Mesenchymal stem cell (in vitro differentiated cells and primary cell): ENCODE measurements around the gene GP1BB.

Experiments
- DNase-seq: peaks from one replicate; pipeline ENCODE4 v3.0.0-alpha.2; 2013
- H2AFZ ChIP-seq: one replicate; pipeline ENCODE4 v1.6.1; 2013; ENCODE audit warnings: low read depth, mild to moderate bottlenecking, control low read depth, inconsistent platforms, low read length, moderate library complexity
- H2AK5ac ChIP-seq: 2 replicates; pipeline ENCODE4 v1.6.1; 2013; ENCODE audit warnings: low read length, moderate library complexity, mild to moderate bottlenecking, inconsistent platforms; ENCODE audit not compliant: severe bottlenecking
- H2BK120ac ChIP-seq: one replicate; pipeline ENCODE4 v1.6.1; 2013; ENCODE audit warnings: low read depth, mild to moderate bottlenecking, inconsistent platforms, low read length, moderate library complexity
- H2BK12ac ChIP-seq, 2 experiments: one replicate each; pipeline ENCODE4 v1.6.1; 2013; ENCODE audit warnings: inconsistent platforms in 2 of 2, low read length in 2 of 2, mild to moderate bottlenecking in 2 of 2, moderate library complexity in 2 of 2, control low read depth in 1 of 2
- H2BK15ac ChIP-seq: one replicate; pipeline ENCODE4 v1.6.1; 2013; ENCODE audit warnings: mild to moderate bottlenecking, low read depth, inconsistent platforms; ENCODE audit not compliant: poor library complexity, severe bottlenecking
- H2BK5ac ChIP-seq: 2 replicates; pipeline ENCODE4 v1.6.1; 2013; ENCODE audit warnings: low read depth, mild to moderate bottlenecking, low read length, control low read depth, inconsistent platforms; ENCODE audit not compliant: poor library complexity, severe bottlenecking
- H3K14ac ChIP-seq, 2 experiments: one replicate each; pipeline ENCODE4 v1.6.1; 2013; ENCODE audit warnings: inconsistent platforms in 2 of 2, low read length in 2 of 2, control low read depth in 1 of 2, mild to moderate bottlenecking in 1 of 2, moderate library complexity in 1 of 2
- H3K18ac ChIP-seq, 2 experiments: one replicate each; pipeline ENCODE4 v1.6.1; 2013; ENCODE audit warnings: inconsistent platforms in 2 of 2, low read length in 2 of 2, control low read depth in 1 of 2, low read depth in 1 of 2, mild to moderate bottlenecking in 1 of 2
- H3K23ac ChIP-seq, 2 experiments: one replicate each; pipeline ENCODE4 v1.6.1; 2013; ENCODE audit warnings: inconsistent platforms in 2 of 2, low read length in 2 of 2, mild to moderate bottlenecking in 2 of 2, moderate library complexity in 2 of 2, control low read depth in 1 of 2
- H3K27ac ChIP-seq: 2 replicates; pipeline ENCODE4 v1.5.1; 2013; ENCODE audit warnings: mild to moderate bottlenecking, moderate library complexity, low read length, control low read depth, inconsistent platforms; ENCODE audit not compliant: poor library complexity, severe bottlenecking
- H3K27me3 ChIP-seq, 2 experiments: 2 replicates each; pipeline versions ENCODE4 v1.6.1 to v1.7.0; 2013; ENCODE audit warnings: low read length in 2 of 2, mild to moderate bottlenecking in 2 of 2, moderate library complexity in 2 of 2, control low read depth in 1 of 2, inconsistent platforms in 1 of 2; ENCODE audit not compliant: control insufficient read depth in 1 of 2, insufficient read depth in 1 of 2
- H3K36me3 ChIP-seq, 2 experiments: 2 replicates each; pipeline versions ENCODE4 v1.6.1 to v1.7.0; 2013; ENCODE audit warnings: low read length in 2 of 2, control low read depth in 1 of 2, inconsistent platforms in 1 of 2, low read depth in 1 of 2, mild to moderate bottlenecking in 1 of 2; ENCODE audit not compliant: insufficient read depth in 2 of 2, control insufficient read depth in 1 of 2
- H3K4ac ChIP-seq, 2 experiments: one replicate each; pipeline ENCODE4 v1.6.1; 2013; ENCODE audit warnings: inconsistent platforms in 2 of 2, low read length in 2 of 2, mild to moderate bottlenecking in 2 of 2, moderate library complexity in 2 of 2, control low read depth in 1 of 2, low read depth in 1 of 2
- H3K4me1 ChIP-seq: 2 replicates; pipeline ENCODE4 v1.6.1; 2013; ENCODE audit warnings: low read depth, low read length, control low read depth; ENCODE audit not compliant: control insufficient read depth, insufficient read depth
- H3K4me2 ChIP-seq: 2 replicates; pipeline ENCODE4 v1.6.1; 2013; ENCODE audit warnings: low read length, mild to moderate bottlenecking, inconsistent platforms; ENCODE audit not compliant: poor library complexity, severe bottlenecking
- H3K4me3 ChIP-seq, 2 experiments: 2 replicates each; pipeline versions ENCODE4 v1.5.1 to v1.7.0; 2013; ENCODE audit warnings: low read length in 2 of 2, mild to moderate bottlenecking in 2 of 2, control low read depth in 1 of 2, low read depth in 1 of 2; ENCODE audit not compliant: insufficient read depth in 1 of 2
- H3K79me1 ChIP-seq: replicated peaks from 2 replicates; pipeline ENCODE4 v1.6.1; 2013; ENCODE audit warnings: mild to moderate bottlenecking, control low read depth, low read length, inconsistent platforms; ENCODE audit not compliant: poor library complexity, severe bottlenecking
- H3K9ac ChIP-seq: 2 replicates; pipeline ENCODE4 v1.7.0; 2013; ENCODE audit warnings: mild to moderate bottlenecking, low read length, moderate library complexity
- H3K9me3 ChIP-seq: 2 replicates; pipeline ENCODE4 v1.7.0; 2013; ENCODE audit warnings: mild to moderate bottlenecking, low read length; ENCODE audit not compliant: control insufficient read depth
- H4K8ac ChIP-seq: one replicate; pipeline ENCODE4 v1.6.1; 2013; ENCODE audit warnings: inconsistent platforms, mild to moderate bottlenecking, low read length, moderate library complexity
- H4K91ac ChIP-seq: one replicate; pipeline ENCODE4 v1.6.1; 2013; ENCODE audit warnings: mild to moderate bottlenecking, low read length, inconsistent platforms
- WGBS: methylation state at CpG from one replicate; pipeline ENCODE4 v1.1.7; 2013; ENCODE audit warnings: mixed read lengths; 5-methylcytosine and 5-hydroxymethylcytosine counted together

Gene GP1BB

DNA sequence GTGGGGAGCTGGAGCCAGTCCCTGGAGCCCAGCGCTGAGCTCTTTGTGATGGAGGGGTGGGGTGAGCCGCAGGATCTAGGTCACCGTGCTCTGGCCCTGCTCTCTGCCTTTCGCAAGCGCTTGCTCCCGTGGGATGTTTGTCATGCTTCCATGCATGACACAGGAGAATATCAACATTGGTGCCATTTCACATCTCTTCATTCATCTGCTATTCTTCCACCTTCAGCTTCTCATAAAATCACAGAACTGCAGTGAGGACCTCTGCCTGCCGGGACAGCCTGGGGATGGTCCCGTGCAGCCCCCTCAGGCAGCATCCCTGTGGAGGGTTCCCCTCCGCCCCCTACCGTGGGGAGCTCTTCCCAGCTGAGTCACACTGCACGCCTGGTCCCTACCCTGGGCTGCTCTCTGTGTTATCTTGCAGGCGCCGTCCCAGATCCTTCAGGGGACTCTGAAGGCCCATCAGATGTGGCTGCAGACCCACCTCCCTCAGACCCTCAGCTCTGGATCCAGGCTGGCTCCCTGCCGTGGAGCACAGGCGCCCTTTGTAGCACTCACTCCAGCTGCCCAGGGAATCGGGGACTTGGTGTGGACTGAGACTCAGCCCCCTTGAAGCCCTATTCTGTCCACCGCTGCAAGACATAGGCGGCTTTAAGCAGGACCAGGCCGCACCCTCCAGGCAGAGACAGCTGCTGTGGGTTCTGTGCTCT is 14.1 kb upstream of the GP1BB start:
- 68% methylated on average over 19 of the region's 19 CpGs for WGBS
- no peaks in the 10 kb centered on the region for H3K9me3 ChIP-seq
- peaks cover 9% of the 10 kb centered on the region for H3K4me1 ChIP-seq

DNA sequence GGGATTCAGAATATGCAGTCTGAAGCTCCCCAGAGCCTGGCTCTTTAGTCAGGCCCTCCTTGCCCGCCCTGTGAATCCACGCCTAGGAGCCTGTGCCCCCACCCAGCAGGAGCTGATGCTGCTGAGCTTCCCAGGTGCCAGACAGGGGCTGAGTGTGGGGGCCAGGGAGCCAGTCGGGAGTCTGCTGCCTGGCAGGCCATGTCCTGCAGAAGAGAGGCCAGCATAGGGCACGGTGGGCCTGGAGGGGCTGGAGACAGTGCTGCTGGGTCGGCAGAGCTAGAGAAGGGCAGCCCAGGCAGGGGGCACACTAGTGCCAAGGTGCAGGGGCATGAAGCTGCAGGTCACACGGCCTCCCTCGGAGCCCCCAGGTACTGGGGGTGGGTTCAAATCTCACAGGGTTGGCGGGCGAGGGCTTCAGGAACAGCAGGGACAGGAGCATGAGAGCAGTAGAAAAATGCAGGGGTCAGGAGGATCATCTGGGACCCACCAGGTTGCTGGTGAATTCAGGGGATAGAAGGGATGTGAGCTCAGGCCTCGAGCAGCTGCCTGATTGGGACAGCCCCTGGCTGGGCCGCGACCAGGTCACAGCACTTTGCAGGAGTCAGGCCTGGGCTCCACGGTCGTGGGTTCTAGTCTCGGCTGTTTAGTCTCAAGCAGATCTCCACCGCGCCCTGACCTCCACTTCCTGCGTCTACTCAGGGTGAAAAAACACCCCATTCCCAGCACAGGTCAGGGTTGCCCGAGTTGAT is 13.1 kb upstream of the GP1BB start:
- no peak overlapping the region for H2BK12ac ChIP-seq
- no peak overlapping the region for H3K4ac ChIP-seq
- no peak overlapping the region for H3K23ac ChIP-seq
- H3K14ac ChIP-seq, result no peak overlapping the region
- H2AK5ac ChIP-seq, result no peak overlapping the region
- H3K27me3 ChIP-seq, result peaks cover 43 to 51% of the 10 kb centered on the region in 2 experiments
- H4K8ac ChIP-seq, result no peak overlapping the region
- no peak overlapping the region for H3K27ac ChIP-seq
- no peak overlapping the region for H2BK15ac ChIP-seq
- 80% methylated on average over 19 of the region's 19 CpGs for WGBS
- no peak overlapping the region for H3K4me3 ChIP-seq
- H3K79me1 ChIP-seq, result no peaks in the 10 kb centered on the region
- no peak overlapping the region for H3K9ac ChIP-seq
- no peak overlapping the region for H3K18ac ChIP-seq
- no peak overlapping the region for H2AFZ ChIP-seq
- no peak overlapping the region for H2BK5ac ChIP-seq
- H3K4me1 ChIP-seq, result peaks cover 16% of the 10 kb centered on the region
- no peaks in the 10 kb centered on the region for H3K36me3 ChIP-seq
- no peak overlapping the region for H3K4me2 ChIP-seq
- no peak overlapping the region for H2BK120ac ChIP-seq
- no peak overlapping the region for H4K91ac ChIP-seq
- no peaks in the 10 kb centered on the region for H3K9me3 ChIP-seq
- no peak for DNase-seq

More for the DNA sequence above, 14.1 kb upstream of the GP1BB start:
- Histone ChIP-seq H3K36me3 (no peaks in the 10 kb centered on the region), H4K91ac (no peak overlapping the region), H2AK5ac (no peak overlapping the region), H3K27me3 (peaks cover 48 to 50% of the 10 kb centered on the region in 2 experiments), H3K4me2 (no peak overlapping the region), H3K14ac (no peak overlapping the region), H3K18ac (no peak overlapping the region), H2BK5ac (no peak overlapping the region), H4K8ac (no peak overlapping the region), H2BK15ac (no peak overlapping the region), H3K4me3 (no peak overlapping the region), H2BK12ac (no peak overlapping the region), H3K4ac (no peak overlapping the region), H2BK120ac (no peak overlapping the region), H3K27ac (no peak overlapping the region), H3K9ac (no peak overlapping the region), H3K79me1 (no peaks in the 10 kb centered on the region), H3K23ac (no peak overlapping the region), H2AFZ (no peak overlapping the region)
- no peak for DNase-seq

DNA sequence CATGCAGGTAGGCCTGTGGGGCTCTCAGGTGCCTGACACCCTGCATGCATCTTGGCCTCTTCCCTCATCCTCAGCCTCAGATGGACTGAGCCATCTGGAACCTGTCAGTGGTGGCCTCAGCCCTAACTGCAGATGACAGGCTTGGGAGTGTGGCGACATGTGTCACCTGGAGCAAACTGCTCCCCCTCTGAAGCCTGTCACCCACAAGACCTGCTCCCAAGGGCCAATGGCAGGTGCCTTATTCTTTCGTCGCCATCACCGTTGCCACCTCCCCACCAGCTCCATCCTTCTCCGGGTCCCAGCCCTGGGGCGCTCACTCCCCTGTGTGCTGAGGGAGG is 12.6 kb upstream of the GP1BB start:
- no peak overlapping the region for H3K9ac ChIP-seq
- no peak overlapping the region for H3K4ac ChIP-seq
- H3K4me1 ChIP-seq, result peaks cover 17% of the 10 kb centered on the region
- DNase-seq, result no peak
- no peak overlapping the region for H3K4me2 ChIP-seq
- no peak overlapping the region for H2AFZ ChIP-seq
- H3K27ac ChIP-seq, result no peak overlapping the region
- H3K23ac ChIP-seq, result no peak overlapping the region
- H3K79me1 ChIP-seq, result no peaks in the 10 kb centered on the region
- H4K8ac ChIP-seq, result no peak overlapping the region
- peaks cover 40 to 46% of the 10 kb centered on the region in 2 experiments for H3K27me3 ChIP-seq
- no peak overlapping the region for H2BK12ac ChIP-seq
- no peak overlapping the region for H3K4me3 ChIP-seq
- no peak overlapping the region for H4K91ac ChIP-seq
- 93% methylated on average over 5 of the region's 6 CpGs for WGBS
- H3K36me3 ChIP-seq, result no peaks in the 10 kb centered on the region
- H3K14ac ChIP-seq, result no peak overlapping the region
- no peaks in the 10 kb centered on the region for H3K9me3 ChIP-seq
- H3K18ac ChIP-seq, result no peak overlapping the region
- H2BK5ac ChIP-seq, result no peak overlapping the region
- no peak overlapping the region for H2AK5ac ChIP-seq
- no peak overlapping the region for H2BK15ac ChIP-seq
- H2BK120ac ChIP-seq, result no peak overlapping the region

DNA sequence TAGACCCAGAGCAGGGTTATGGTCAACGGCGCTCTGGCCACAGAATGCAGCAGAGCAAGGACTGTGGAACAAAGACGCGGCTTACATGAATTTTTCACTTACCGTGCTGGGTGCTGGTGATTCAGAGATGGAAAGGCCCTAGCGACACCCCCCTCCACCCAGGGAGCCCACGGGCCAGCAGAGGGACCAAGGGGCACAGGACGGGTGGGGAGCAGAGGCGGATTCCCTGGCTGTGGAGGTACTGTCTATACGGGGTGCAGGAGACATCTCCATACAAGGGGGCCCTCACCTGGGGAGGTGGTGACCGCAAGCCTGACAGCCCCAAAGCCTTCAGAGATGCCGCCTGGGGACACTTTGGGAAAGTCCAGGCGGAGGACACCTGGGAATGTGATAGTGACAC is 10.1 kb upstream of the GP1BB start:
- DNase-seq, result no peak
- Histone ChIP-seq H3K4ac (no peak overlapping the region), H3K4me3 (no peak overlapping the region), H2BK120ac (no peak overlapping the region), H2BK15ac (no peak overlapping the region), H2AK5ac (no peak overlapping the region), H3K36me3 (no peaks in the 10 kb centered on the region), H3K4me1 (peaks cover 24% of the 10 kb centered on the region), H3K18ac (no peak overlapping the region), H4K91ac (no peak overlapping the region), H2BK12ac (no peak overlapping the region), H4K8ac (no peak overlapping the region), H3K9ac (no peak overlapping the region), H3K9me3 (no peaks in the 10 kb centered on the region), H3K79me1 (peaks cover 4% of the 10 kb centered on the region), H3K27me3 (peaks cover 44 to 49% of the 10 kb centered on the region in 2 experiments), H2AFZ (no peak overlapping the region), H2BK5ac (no peak overlapping the region), H3K14ac (no peak overlapping the region), H3K23ac (no peak overlapping the region), H3K27ac (no peak overlapping the region), H3K4me2 (no peak overlapping the region)
- WGBS, result 89% methylated on average over 13 of the region's 13 CpGs
